Bronchial epithelial cell (primary cell): Measurements from ENCODE around the gene MGAT5. TPM values are rescaled to one million over a fixed set of nuclear protein-coding genes. Genes with fewer than 3 reads are reported as not detected.

Experiments
- DNase-seq: peaks from one replicate; pipeline ENCODE4 v3.0.0-alpha.2; 2010; ENCODE audit warnings: low read depth
- FAIRE-seq: peaks from 2 replicates; lab custom pipeline; 2011; peaks lifted over from hg19 to GRCh38; lab: Jason Lieb, UNC
- H3K27me3 ChIP-seq: 2 replicates; pipeline ENCODE4 v1.5.1; 2011; ENCODE audit warnings: low read length; ENCODE audit not compliant: control insufficient read depth, insufficient read depth
- H3K36me3 ChIP-seq: 2 replicates; pipeline ENCODE4 v1.5.1; 2011; ENCODE audit warnings: low read length; ENCODE audit not compliant: control insufficient read depth, insufficient read depth
- H3K4me3 ChIP-seq: 2 replicates; pipeline ENCODE4 v1.5.1; 2011; ENCODE audit warnings: mild to moderate bottlenecking, low read depth, low read length, control low read depth
- CTCF ChIP-seq: IDR thresholded peaks from 2 replicates; pipeline ENCODE4 v1.5.1; 2011; ENCODE audit warnings: mild to moderate bottlenecking, moderate library complexity, low read length, control low read depth, inconsistent platforms; ENCODE audit not compliant: insufficient read depth, severe bottlenecking
- total RNA-seq: library from RNA; depleted of rRNA; stranded (reverse); fragments of >200 nt; gene quantifications from 2 replicates; pipeline ENCODE4 v1.2.1, GENCODE V29; 2014

MGAT5 gene
- total RNA-seq, 1 donor from 2014 or later: 48.7 TPM

GRCh38 chr2:134498654-134499053 is 244.8 kb downstream of the MGAT5 start:
- no peaks in the 10 kb centered on the region for H3K36me3 ChIP-seq
- H3K4me3 ChIP-seq: no peak overlapping the region
- DNase-seq (no peak), FAIRE-seq (no peak)
- no peak for TF ChIP-seq CTCF
- no peaks in the 10 kb centered on the region for H3K27me3 ChIP-seq

GRCh38 chr2:134499307-134499926 is 245.5 kb downstream of the MGAT5 start:
- FAIRE-seq (no peak), DNase-seq (no peak)
- no peak for TF ChIP-seq CTCF
- Histone ChIP-seq H3K4me3 (no peak overlapping the region), H3K27me3 (no peaks in the 10 kb centered on the region), H3K36me3 (no peaks in the 10 kb centered on the region)

- Histone ChIP-seq H3K36me3 (no peaks in the 10 kb centered on the region), H3K4me3 (no peak overlapping the region), H3K27me3 (no peaks in the 10 kb centered on the region)
- TF ChIP-seq CTCF: no peak
- DNase-seq: no peak
- FAIRE-seq: no peak
These were observed 246.5 kb downstream of the MGAT5 start for GRCh38 chr2:134500211-134500935.

GRCh38 chr2:134501476-134502091 is 247.7 kb downstream of the MGAT5 start:
- TF ChIP-seq CTCF: no peak

GRCh38 chr2:134502104-134502503 is 248.2 kb downstream of the MGAT5 start:
- DNase-seq (no peak), FAIRE-seq (no peak)
- no peaks in the 10 kb centered on the region for H3K36me3 ChIP-seq
- H3K27me3 ChIP-seq: no peaks in the 10 kb centered on the region
- no peak for TF ChIP-seq CTCF
- H3K4me3 ChIP-seq: no peak overlapping the region

More at GRCh38 chr2:134501476-134502091, 247.7 kb downstream of the MGAT5 start:
- DNase-seq: no peak
- H3K36me3 ChIP-seq: no peaks in the 10 kb centered on the region
- H3K27me3 ChIP-seq: no peaks in the 10 kb centered on the region
- no peak for FAIRE-seq
- no peak overlapping the region for H3K4me3 ChIP-seq
